A549 (cell line): Measurements from ENCODE around the gene PROCR. TPM values are rescaled to one million over a fixed set of nuclear protein-coding genes. Genes with fewer than 3 reads are reported as not detected.
"Not testable (repeated sequence)": the region's sequence is repeated elsewhere in the genome, so short reads cannot be mapped to it uniquely, and the experiment has no call there.

ENCODE experiments used
- ATAC-seq, 2 experiments: fragments of 200-7000 bp in 1 of 2; fragments of >200 bp in 1 of 2; cut with Nextera tagmentation in 1 of 2; cut with Tn5 transposase in 1 of 2; 3 replicates each; pipeline versions ENCODE4 v1.8.0 to v1.9.1; 2018 to 2020; ENCODE audit warnings: mild to moderate bottlenecking in 1 of 2, moderate library complexity in 1 of 2
- CTCF ChIA-PET: fragments of 300-600 bp; sonication (Branson Sonifier 250); formaldehyde crosslinking; extraction: SDS; loops from one replicate; lab custom pipeline; 2021; ENCODE audit warnings: antibody characterized with exemption, inconsistent platforms; lab: Yijun Ruan, JAX
- POLR2A ChIA-PET: fragments of 350-600 bp; formaldehyde crosslinking; extraction: SDS; loops from one replicate; lab custom pipeline; 2021; ENCODE audit warnings: antibody characterized with exemption, inconsistent platforms; lab: Yijun Ruan, JAX
- DNase-seq, 2 experiments: peaks; one replicate each; pipeline versions ENCODE4 v3.0.0 to v3.0.0-alpha.2; 2011 to 2016; ENCODE audit warnings: low read depth in 1 of 2, low spot score in 1 of 2
- FAIRE-seq: peaks from 2 replicates; lab custom pipeline; 2011; peaks lifted over from hg19 to GRCh38; lab: Jason Lieb, UNC
- H3K27ac ChIP-seq, 2 experiments: fragments of >200 bp; sonication (Bioruptor Twin); formaldehyde crosslinking; 3 replicates each; pipeline ENCODE4 v1.5.1; 2016 to 2017
- H3K4me1 ChIP-seq: fragments of >200 bp; sonication (Bioruptor Twin); formaldehyde crosslinking; 3 replicates; pipeline ENCODE4 v1.6.1; 2016
- H3K4me2 ChIP-seq: fragments of >200 bp; sonication (Bioruptor Twin); formaldehyde crosslinking; 3 replicates; pipeline ENCODE4 v1.6.1; 2016
- H3K4me3 ChIP-seq: fragments of >200 bp; sonication (Bioruptor Twin); formaldehyde crosslinking; 3 replicates; pipeline ENCODE4 v1.5.1; 2016
- H3K9me3 ChIP-seq: fragments of >200 bp; sonication (Bioruptor Twin); formaldehyde crosslinking; 3 replicates; pipeline ENCODE4 v1.6.1; 2016
- CBX8 ChIP-seq: fragments of 200-600 bp; sonication (generic); IDR thresholded peaks from 2 replicates; pipeline ENCODE4 v1.6.1; 2016
- CHD2 ChIP-seq: fragments of 150-350 bp; IDR thresholded peaks from 2 replicates; pipeline ENCODE4 v1.6.1; 2014; ENCODE audit warnings: low read length; ENCODE audit not compliant: partially characterized antibody
- CHD4 ChIP-seq: fragments of 200-600 bp; sonication (generic); IDR thresholded peaks from 2 replicates; pipeline ENCODE4 v1.6.1; 2016; ENCODE audit warnings: antibody characterized with exemption, mild to moderate bottlenecking, borderline replicate concordance
- E2F6 ChIP-seq: IDR thresholded peaks from 2 replicates; pipeline ENCODE4 v1.6.1; 2012; ENCODE audit warnings: low read depth, borderline replicate concordance
- ELK1 ChIP-seq: fragments of 150-350 bp; IDR thresholded peaks from 2 replicates; pipeline ENCODE4 v1.6.1; 2014; ENCODE audit warnings: low read depth, mild to moderate bottlenecking, low read length
- EP300 ChIP-seq, 2 experiments: fragments of >200 bp; sonication (Bioruptor Twin); formaldehyde crosslinking; IDR thresholded peaks; 2 replicates in 1 of 2; 3 replicates in 1 of 2; pipeline ENCODE4 v1.6.1; 2016 to 2017
- HDAC2 ChIP-seq: fragments of 200-600 bp; sonication (generic); IDR thresholded peaks from 2 replicates; pipeline ENCODE4 v1.6.1; 2016
- HES2 ChIP-seq: fragments of >200 bp; sonication (Bioruptor Twin); formaldehyde crosslinking; IDR thresholded peaks from 2 replicates; pipeline ENCODE4 v1.6.1; 2016
- HMGXB4 ChIP-seq: fragments of 250-450 bp; sonication (Bioruptor Pico); IDR thresholded peaks from 2 replicates; pipeline ENCODE4 v1.5.0; 2021; ENCODE audit warnings: mild to moderate bottlenecking, moderate library complexity, borderline replicate concordance
- JUNB ChIP-seq: fragments of >200 bp; sonication (Bioruptor Twin); formaldehyde crosslinking; IDR thresholded peaks from 2 replicates; pipeline ENCODE4 v1.6.1; 2016
- KDM1A ChIP-seq: fragments of 200-600 bp; sonication (generic); IDR thresholded peaks from 2 replicates; pipeline ENCODE4 v1.6.1; 2016; ENCODE audit warnings: low read depth, mild to moderate bottlenecking
- NFE2L2 ChIP-seq: fragments of 150-350 bp; conservative IDR thresholded peaks from 2 replicates; pipeline ENCODE4 v1.6.1; 2014; ENCODE audit warnings: low read length
- NPAS2 ChIP-seq: fragments of 250-450 bp; sonication (Bioruptor Pico); IDR thresholded peaks from 2 replicates; pipeline ENCODE4 v1.8.0; 2022; ENCODE audit warnings: mild to moderate bottlenecking, moderate library complexity, borderline replicate concordance
- PBX3 ChIP-seq: IDR thresholded peaks from 2 replicates; pipeline ENCODE4 v1.6.1; 2012
- PHF8 ChIP-seq: fragments of 200-600 bp; sonication (generic); IDR thresholded peaks from 2 replicates; pipeline ENCODE4 v1.6.1; 2016; ENCODE audit warnings: low read depth, mild to moderate bottlenecking, antibody characterized with exemption, moderate library complexity, borderline replicate concordance
- RAD21 ChIP-seq, 2 experiments: fragments of >200 bp in 1 of 2; sonication (Bioruptor Twin) in 1 of 2; formaldehyde crosslinking in 1 of 2; IDR thresholded peaks in 1 of 2; conservative IDR thresholded peaks in 1 of 2; 2 replicates in 1 of 2; 3 replicates in 1 of 2; pipeline ENCODE4 v1.6.1; 2012 to 2018; ENCODE audit warnings: inconsistent platforms in 1 of 2
- RARB ChIP-seq: fragments of 250-450 bp; sonication (Bioruptor Pico); IDR thresholded peaks from 2 replicates; pipeline ENCODE4 v1.8.0; 2021; ENCODE audit warnings: mild to moderate bottlenecking, moderate library complexity
- RCOR1 ChIP-seq: fragments of 150-350 bp; IDR thresholded peaks from 2 replicates; pipeline ENCODE4 v1.6.1; 2014; ENCODE audit warnings: antibody characterized with exemption, low read length, low read depth
- RFX5 ChIP-seq: fragments of 450-650 bp; IDR thresholded peaks from 2 replicates; pipeline ENCODE4 v1.7.1; 2014; ENCODE audit warnings: antibody characterized with exemption, mild to moderate bottlenecking, moderate library complexity
- WGBS: methylation state at CpG from one replicate; pipeline ENCODE4 v1.1.6; 2017; ENCODE audit errors: missing lambda C conversion rate; 5-methylcytosine and 5-hydroxymethylcytosine counted together
- polyA plus RNA-seq, 4 experiments: library from polyadenylated mRNA; depleted of rRNA in 3 of 4; stranded (reverse); fragments of >200 nt; fragmentation: RNase III in 1 of 4; extraction: RNeasy Plus Mini Kit Qiagen cat#74134 plus additional on column Dnase treatment in 1 of 4; gene quantifications; 2 replicates in 3 of 4; 3 replicates in 1 of 4; pipeline ENCODE4 v1.2.3, GENCODE V29; 2011 to 2017

The PROCR gene
- polyA plus RNA-seq, 2 of the 4 experiments (the other 2 are of a cell fraction): 123 to 134 TPM

GRCh38 chr20:35190556-35190955 lies 18.7 kb downstream of the PROCR start (continued):
- TF ChIP-seq RAD21 (conservative IDR thresholded peaks at IDR 0.05 in 1 of 2, IDR thresholded peaks at IDR 0.05 in 1 of 2): no peak
- TF ChIP-seq ELK1: no peak
- TF ChIP-seq PBX3: no peak
- no peak for TF ChIP-seq HMGXB4 (CRISPR knock-in tag)

- DNase-seq: no peak
- FAIRE-seq: no peak
- H3K9me3 ChIP-seq: peaks cover 21% of the 10 kb centered on the region
- H3K27ac ChIP-seq: no peak overlapping the region
- H3K4me3 ChIP-seq: no peak overlapping the region
- H3K4me1 ChIP-seq: no peaks in the 10 kb centered on the region
- 87% methylated on average over 5 of the region's 5 CpGs for WGBS
- TF ChIP-seq E2F6: no peak
- TF ChIP-seq PHF8: no peak
- no peak for TF ChIP-seq RCOR1
- POLR2A ChIA-PET: no interaction called here
- CTCF ChIA-PET: interaction anchor here (1.2 to 5.7 kb wide), 3 partner anchors 17 to 95 kb away, joined by 3 to 43 read pairs (median 6); no protein-coding TSS in a partner anchor
- no peak overlapping the region for H3K4me2 ChIP-seq
- no peak for ATAC-seq
These were observed 19.7 kb downstream of the PROCR start for GRCh38 chr20:35191419-35192117.

GRCh38 chr20:35192118-35192872 lies 20.4 kb downstream of the PROCR start:
- FAIRE-seq (no peak), DNase-seq (no peak), ATAC-seq (no peak)
- Histone ChIP-seq H3K4me3 (no peak overlapping the region), H3K4me1 (no peaks in the 10 kb centered on the region), H3K9me3 (peaks cover 28% of the 10 kb centered on the region), H3K4me2 (no peak overlapping the region), H3K27ac (no peak overlapping the region)
- ChIA-PET CTCF (interaction anchor here (1.2 to 5.7 kb wide), 4 partner anchors 16 to 96 kb away, joined by 3 to 43 read pairs (median 5); no protein-coding TSS in a partner anchor), POLR2A (no interaction called here)
- WGBS: 50% methylated on average over 9 of the region's 9 CpGs
- no peak for TF ChIP-seq CHD4
- no peak for TF ChIP-seq E2F6
- TF ChIP-seq NFE2L2: no peak
- no peak for TF ChIP-seq JUNB
- TF ChIP-seq NPAS2 (CRISPR knock-in tag): no peak
- no peak for TF ChIP-seq HDAC2
- TF ChIP-seq EP300 (IDR thresholded peaks at IDR 0.05): no peak
- TF ChIP-seq RFX5: no peak
- TF ChIP-seq HES2: no peak
- TF ChIP-seq KDM1A: no peak
- TF ChIP-seq CBX8: no peak
- TF ChIP-seq RARB (CRISPR knock-in tag): no peak
- TF ChIP-seq CHD2: no peak

GRCh38 chr20:35193031-35193791 lies 21.3 kb downstream of the PROCR start:
- ATAC-seq, DNase-seq, H3K4me2 ChIP-seq, H3K4me1 ChIP-seq, H3K4me3 ChIP-seq, POLR2A ChIA-PET, FAIRE-seq, H3K27ac ChIP-seq: not testable (repeated sequence)
- CTCF ChIA-PET: interaction anchor here (1.0 to 5.7 kb wide), 5 partner anchors 15 to 246 kb away, joined by 3 to 43 read pairs (median 4); no protein-coding TSS in a partner anchor
- H3K9me3 ChIP-seq: peaks cover 35% of the 10 kb centered on the region
- 87% methylated on average over 9 of the region's 9 CpGs for WGBS
